Activated effector memory CD4-positive, alpha-beta T cell treated with anti-CD3 and anti-CD28 coated beads, Interleukin-2, amount 50 U/mL, for 16 hours (primary cell): ENCODE data around the gene HOXA13.

Experiments used
- DNase-seq: peaks from one replicate; pipeline ENCODE4 v3.0.0-alpha.2; 2020

Gene HOXA13

DNA sequence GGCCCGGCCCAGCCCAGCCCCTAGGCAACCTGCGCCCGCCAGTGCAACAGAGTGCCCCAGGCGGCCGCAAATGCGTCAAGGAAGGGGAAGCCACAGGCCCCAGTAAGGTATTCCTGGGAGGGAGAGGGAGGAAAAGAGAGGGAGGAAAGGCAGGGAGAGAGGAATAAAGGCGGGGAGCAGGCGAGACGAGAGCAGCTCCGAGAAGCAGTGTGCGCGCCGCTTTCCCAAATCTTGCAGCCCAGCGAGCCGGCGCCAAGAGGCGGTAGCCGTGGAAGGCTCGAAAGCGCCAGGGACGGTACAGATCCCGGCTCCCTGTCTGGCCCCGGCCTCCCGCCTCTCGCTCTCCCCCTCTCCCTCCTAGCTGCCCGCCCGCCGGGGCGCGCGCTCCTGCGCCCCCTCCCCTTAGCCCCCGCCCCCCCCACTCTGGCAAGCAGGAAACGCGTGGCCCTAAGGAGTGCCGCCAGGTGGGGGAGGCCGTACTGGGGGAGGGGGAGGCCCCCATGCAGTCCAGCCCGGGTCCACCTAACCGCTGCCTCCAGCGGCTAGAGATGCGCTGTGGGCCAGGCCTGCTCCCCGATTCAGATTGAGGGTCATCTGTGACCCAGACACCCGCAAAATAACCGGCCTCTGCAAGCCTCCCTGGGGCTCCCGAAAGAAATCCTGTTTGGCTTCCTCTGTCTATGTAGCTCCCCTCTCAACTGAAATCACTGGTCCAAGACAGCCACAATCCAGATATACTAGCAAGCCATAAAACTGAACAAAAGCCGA, 30.0 kb downstream of the HOXA13 start:
- peak; percentile 57 for DNase-seq

- DNase-seq, result no peak
Observed at GRCh38 chr7:27168265-27168947, 31.5 kb downstream of the HOXA13 start.

- no peak for DNase-seq
Observed at GRCh38 chr7:27167916-27168264, 32.0 kb downstream of the HOXA13 start.

DNA sequence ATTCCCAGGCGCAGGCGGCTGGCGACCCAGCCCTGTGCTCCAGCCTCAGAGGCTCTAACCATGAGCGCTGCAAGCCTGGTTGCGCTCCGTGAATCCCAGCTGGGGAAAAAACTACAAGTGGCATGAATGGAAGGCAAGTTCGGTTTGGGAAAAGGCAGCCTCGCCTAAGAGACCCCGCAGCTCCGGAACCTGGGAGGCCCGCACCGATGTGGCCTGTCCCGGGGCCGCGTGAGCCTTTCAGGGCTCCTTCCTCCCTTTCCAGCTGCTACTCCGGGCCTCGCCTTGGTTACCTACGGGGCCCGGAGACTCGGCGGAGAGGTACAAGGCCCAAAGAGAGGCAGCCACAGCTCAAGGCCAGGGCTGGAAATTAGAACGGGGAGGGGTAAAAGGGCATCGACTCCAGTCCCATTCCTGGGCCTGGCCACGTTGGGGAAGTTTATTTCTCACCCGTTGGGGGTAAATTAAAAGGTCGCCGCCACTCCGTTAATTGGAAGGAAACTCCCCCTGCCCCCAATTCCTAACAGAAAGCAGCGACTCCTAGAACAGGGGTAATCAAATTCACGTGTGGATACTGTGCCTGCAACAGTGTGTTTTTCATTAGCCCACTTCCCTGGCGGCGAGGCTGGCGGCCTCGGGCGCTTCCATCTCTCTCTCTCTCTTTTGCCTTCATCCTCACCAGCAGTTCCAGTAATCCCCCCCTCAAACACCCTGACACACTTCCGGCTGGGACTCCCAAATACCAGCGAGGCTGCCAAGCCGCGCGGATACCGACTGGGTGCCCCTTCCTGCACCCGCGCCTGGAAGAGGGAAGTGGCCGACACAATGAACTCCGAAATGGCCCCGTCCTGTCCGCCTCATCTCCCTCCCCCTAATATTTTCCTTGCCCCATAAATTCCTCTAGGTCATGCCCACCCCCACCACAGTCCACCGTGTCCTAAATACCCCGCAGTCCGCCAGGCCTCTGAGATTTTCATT, 33.1 kb downstream of the HOXA13 start:
- DNase-seq, result no peak

DNA sequence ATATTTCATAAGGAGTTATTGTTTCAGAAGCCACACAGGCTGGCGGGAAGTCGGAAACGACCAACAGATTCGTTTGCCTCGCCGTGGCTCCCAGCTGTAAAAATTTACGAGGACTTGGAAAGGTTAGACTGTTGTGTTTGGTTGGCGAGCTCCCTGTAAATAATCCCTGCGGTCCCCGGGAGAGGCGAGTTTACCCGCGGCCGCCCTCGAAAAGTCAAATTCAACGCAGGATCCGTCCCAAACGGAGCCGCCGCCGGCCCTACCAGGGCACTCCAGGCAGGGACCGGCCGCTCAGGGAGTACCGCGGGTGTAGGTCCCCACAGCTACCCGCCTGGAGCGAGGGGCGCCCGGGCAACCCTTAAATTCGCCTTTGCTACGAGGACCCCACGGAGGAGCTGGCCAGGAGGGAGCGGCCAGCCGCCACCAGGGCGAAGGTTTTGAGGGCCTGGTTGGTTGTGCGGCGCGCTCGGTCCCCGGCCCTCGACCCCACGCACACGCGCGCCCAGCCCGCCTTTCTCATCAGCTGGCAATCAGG, 33.8 kb downstream of the HOXA13 start:
- no peak for DNase-seq

DNA sequence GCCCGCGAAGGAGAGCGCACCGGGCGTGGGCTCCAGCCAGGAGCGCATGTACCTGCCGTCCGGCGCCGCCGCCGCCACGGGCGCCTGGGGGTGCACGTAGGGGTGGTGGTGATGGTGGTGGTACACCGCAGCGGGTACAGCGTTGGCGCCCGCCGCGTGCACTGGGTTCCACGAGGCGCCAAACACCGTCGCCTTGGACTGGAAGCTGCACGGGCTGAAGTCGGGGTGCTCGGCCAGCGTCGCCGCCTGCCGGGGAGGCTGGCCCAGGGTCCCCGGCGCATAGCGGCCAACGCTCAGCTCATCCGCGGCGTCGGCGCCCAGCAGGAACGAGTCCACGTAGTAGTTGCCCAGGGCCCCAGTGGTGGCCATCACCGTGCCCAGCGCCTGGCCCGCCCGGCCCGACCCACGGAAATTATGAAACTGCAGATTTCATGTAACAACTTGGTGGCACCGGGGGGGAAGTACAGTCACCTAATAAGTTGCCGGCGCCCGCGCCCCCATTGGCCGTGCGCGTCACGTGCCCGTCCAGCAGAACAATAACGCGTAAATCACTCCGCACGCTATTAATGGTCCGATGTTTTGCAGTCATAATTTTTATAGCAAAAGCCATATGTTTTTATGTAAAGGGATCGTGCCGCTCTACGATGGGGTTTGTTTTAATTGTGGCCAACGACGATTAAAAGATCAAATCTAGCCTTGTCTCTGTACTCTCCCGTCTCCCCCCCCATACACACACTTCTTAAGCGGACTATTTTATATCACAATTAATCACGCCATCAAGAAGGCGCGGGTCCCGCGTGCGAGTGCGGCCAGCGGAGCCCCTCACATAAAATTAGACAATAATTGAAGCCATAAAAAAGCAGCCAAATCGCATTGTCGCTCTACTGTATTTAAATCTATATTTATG, 34.5 kb downstream of the HOXA13 start, which contains the start of gene HOXA9:
Gene HOXA9, minus strand, starts transcription at position 449 of the 907 bp plus-strand sequence. Its CDS starts 80 bp downstream, at position 369.
- peak; percentile 69 for DNase-seq

GRCh38 chr7:27164367-27165088, 35.4 kb downstream of the HOXA13 start:
- no peak for DNase-seq

GRCh38 chr7:27164045-27164366, 35.9 kb downstream of the HOXA13 start:
- no peak for DNase-seq

GRCh38 chr7:27163288-27164044, 36.4 kb downstream of the HOXA13 start:
- DNase-seq, result peak; percentile 36

DNA sequence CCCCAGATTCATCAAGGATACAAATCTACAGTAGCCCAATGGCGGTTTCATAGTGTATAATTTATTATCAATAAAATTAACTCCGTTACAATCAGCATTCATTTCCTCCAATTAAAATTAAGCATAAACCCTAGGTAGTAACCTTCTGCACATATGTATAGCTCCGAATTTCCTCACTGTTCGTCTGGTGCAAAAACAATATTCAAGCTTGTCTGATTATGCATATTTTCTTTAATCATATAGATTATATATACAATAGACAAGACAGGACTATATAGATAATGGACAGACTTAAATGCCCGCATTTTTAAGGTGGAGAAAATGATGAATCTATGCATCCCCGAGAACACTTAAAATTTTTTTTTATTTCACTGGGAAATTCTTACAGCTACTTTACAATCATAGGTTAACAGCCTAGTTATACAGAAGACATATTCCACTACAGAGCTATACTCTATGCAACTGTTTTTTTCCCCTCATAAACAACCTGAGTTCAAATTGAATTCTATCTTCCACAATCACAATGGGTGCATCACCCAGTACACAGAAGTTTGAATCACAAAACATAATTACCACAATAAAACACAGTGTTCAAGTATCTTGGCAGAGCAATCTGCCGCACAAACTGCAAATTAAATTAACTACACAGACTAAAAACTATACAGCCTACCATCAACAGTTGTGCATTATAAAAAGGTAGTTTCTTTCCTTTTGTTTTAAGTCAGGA, 37.2 kb downstream of the HOXA13 start:
- DNase-seq, result no peak

- DNase-seq, result peak; percentile 50
Observed at GRCh38 chr7:27161721-27162560, 38.0 kb downstream of the HOXA13 start.

GRCh38 chr7:27161214-27161720, 38.6 kb downstream of the HOXA13 start:
- DNase-seq, result no peak

DNA sequence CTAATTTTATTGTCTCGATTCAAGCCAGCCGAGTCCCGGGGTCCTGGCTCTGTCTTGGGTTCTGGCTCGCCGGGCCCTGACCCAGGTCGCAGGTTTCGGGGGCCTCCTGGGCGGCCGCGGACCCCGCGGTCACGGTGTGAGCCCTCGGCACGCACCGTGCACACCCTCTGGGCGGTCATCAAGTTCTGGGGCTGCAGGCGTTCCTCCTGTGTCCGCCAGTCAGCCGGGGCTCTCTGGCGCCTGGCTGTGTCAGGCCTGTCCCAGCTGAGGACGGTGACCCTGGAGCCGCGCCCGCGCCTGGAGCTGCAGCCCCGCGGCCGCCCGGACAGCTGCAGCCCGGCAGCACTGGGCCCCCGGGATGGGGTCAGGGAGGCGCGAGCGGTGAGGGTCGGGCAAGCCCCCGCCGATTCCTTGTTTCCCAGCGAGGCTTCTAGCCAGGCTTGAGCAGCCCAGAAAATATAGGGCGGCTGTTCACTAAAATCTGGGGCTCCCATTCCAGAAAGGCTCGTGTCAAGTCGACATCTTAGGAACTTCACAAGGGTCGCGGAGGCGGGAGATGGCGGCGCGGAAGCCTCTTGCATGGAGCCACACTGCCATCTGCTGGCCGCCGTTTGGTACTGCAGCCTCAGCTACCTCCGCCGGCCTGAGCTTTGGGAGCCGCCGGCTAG, 39.2 kb downstream of the HOXA13 start:
- peak; percentile 94 for DNase-seq

- DNase-seq, result peak; percentile 67
Observed at GRCh38 chr7:27160145-27160545, 39.7 kb downstream of the HOXA13 start.

GRCh38 chr7:27159266-27160144, 40.4 kb downstream of the HOXA13 start:
- DNase-seq, result peak; percentile 34

DNA sequence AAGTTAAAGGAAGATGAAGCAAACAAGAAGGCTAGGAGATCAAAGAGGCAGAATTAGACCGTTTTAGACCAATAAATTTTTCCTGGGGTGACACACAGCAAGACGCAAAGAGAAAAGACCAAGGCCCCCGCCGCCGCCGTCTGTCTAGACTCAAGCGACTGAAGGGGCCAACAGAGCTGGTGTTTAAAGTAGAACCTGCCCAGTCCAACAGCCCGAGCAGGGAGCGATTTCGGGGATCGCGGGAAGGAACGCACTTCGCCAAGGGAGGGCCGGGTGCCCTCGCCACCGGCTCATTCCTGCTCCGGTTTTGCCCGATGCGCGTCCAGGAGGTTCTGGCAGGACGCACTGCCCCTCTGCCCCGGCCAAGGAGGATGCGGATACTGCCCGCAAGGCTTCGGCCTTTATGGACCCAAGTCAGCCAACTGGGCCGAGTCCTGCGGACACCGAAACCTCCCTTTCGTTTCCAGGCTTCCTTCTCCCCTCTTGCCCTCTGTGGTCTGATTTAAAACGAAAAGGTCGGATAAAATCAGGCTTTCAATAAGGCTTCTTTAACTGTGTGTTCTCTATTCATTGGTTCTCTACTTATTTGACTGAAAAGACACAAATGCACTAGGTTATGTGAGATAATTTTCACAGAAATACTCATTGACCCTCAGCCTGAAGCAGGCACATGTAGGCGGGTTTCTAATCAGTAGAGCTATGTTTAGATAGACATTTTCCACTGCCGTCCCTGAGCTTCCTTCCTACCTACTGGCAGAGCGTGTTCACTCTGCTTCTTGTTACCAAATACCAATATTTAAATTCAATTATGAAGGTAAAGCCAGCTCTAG, 41.2 kb downstream of the HOXA13 start:
- DNase-seq, result peak; percentile 61
